OCI-LY7 (cell line): ENCODE measurements around the gene ZMIZ2. TPM values are rescaled to one million over a fixed set of nuclear protein-coding genes. Genes with fewer than 3 reads are reported as not detected.

Source experiments
- BruUV-seq: library from RNA; stranded (reverse); fragments of 400-500 nt; replicated peaks from 2 replicates; lab custom pipeline; 2021; lab: Mats Ljungman, UMichigan
- CTCF ChIA-PET: fragments of 300-600 bp; sonication (Branson Sonifier 250); formaldehyde crosslinking; loops from one replicate; lab custom pipeline; 2022; ENCODE audit warnings: antibody characterized with exemption; ENCODE audit not compliant: unreplicated experiment; lab: Charles Lee
- POLR2A ChIA-PET: fragments of 300-600 bp; sonication (Branson Sonifier 250); formaldehyde crosslinking; loops from one replicate; lab custom pipeline; 2022; ENCODE audit warnings: antibody characterized with exemption; lab: Charles Lee
- DNase-seq: peaks from one replicate; pipeline ENCODE4 v3.0.0-alpha.2; 2015; ENCODE audit warnings: low spot score
- H2AFZ ChIP-seq: fragments of 200-600 bp; sonication (generic), shearing (Covaris generic); 2 replicates; pipeline ENCODE4 v1.6.1; 2014; ENCODE audit warnings: mild to moderate bottlenecking, antibody characterized with exemption, low read length, moderate library complexity
- H3K27ac ChIP-seq: fragments of 200-600 bp; sonication (generic); 2 replicates; pipeline ENCODE4 v1.5.1; 2014; ENCODE audit warnings: mixed run types, low read depth, mild to moderate bottlenecking, moderate library complexity, low read length, inconsistent platforms; ENCODE audit not compliant: poor library complexity, severe bottlenecking
- H3K36me3 ChIP-seq: fragments of 200-600 bp; sonication (generic); 2 replicates; pipeline ENCODE4 v1.6.1; 2014; ENCODE audit warnings: mild to moderate bottlenecking, antibody characterized with exemption, low read length, moderate library complexity, mixed read lengths; ENCODE audit not compliant: insufficient read depth
- H3K4me1 ChIP-seq: fragments of 200-600 bp; sonication (generic); 2 replicates; pipeline ENCODE4 v1.5.1; 2014; ENCODE audit warnings: mild to moderate bottlenecking, low read length; ENCODE audit not compliant: insufficient read depth, poor library complexity, severe bottlenecking
- H3K4me2 ChIP-seq: fragments of 200-600 bp; sonication (generic); 2 replicates; pipeline ENCODE4 v1.6.1; 2014; ENCODE audit warnings: mild to moderate bottlenecking, low read length
- H3K4me3 ChIP-seq: fragments of 200-600 bp; sonication (generic); 2 replicates; pipeline ENCODE4 v1.5.1; 2014; ENCODE audit warnings: mild to moderate bottlenecking, low read depth, low read length; ENCODE audit not compliant: poor library complexity, severe bottlenecking
- H3K79me2 ChIP-seq: fragments of 200-600 bp; sonication (generic); 2 replicates; pipeline ENCODE4 v1.6.1; 2016; ENCODE audit warnings: low read depth, mild to moderate bottlenecking, low read length, moderate library complexity, mixed read lengths; ENCODE audit not compliant: insufficient read depth
- H3K9me2 ChIP-seq: fragments of 200-600 bp; sonication (generic); 2 replicates; pipeline ENCODE4 v1.6.1; 2016; ENCODE audit warnings: mild to moderate bottlenecking, low read length, mixed read lengths; ENCODE audit not compliant: insufficient read depth
- H3K9me3 ChIP-seq: fragments of 200-600 bp; sonication (generic); 2 replicates; pipeline ENCODE4 v1.6.1; 2014; ENCODE audit warnings: mild to moderate bottlenecking, mixed run types, low read length, mixed read lengths
- H4K20me1 ChIP-seq: fragments of 200-600 bp; sonication (generic); 2 replicates; pipeline ENCODE4 v1.6.1; 2014; ENCODE audit warnings: mild to moderate bottlenecking, antibody characterized with exemption, low read length, moderate library complexity, mixed read lengths; ENCODE audit not compliant: insufficient read depth
- EZH2phosphoT487 ChIP-seq: fragments of 200-600 bp; sonication (generic); IDR thresholded peaks from 2 replicates; pipeline ENCODE4 v1.6.1; 2018; ENCODE audit warnings: low read depth, borderline replicate concordance, mild to moderate bottlenecking, mixed run types, antibody characterized with exemption, low read length, moderate library complexity, mixed read lengths
- intact Hi-C: fragments of 100-400 bp; cut with micrococcal nuclease; formaldehyde crosslinking; loops from one replicate; pipeline ENCODE4 v1.10.0; 2022; ENCODE audit not compliant: unreplicated experiment
- total RNA-seq, 2 experiments: library from RNA; depleted of rRNA in 1 of 2; stranded (reverse); fragments of >200 nt in 1 of 2; shearing (Covaris generic) in 1 of 2; gene quantifications; 2 replicates each; pipeline ENCODE4 v1.2.3, GENCODE V29; 2014 to 2022
- TF ChIP-seq, protein P1 (sequence below): fragments of 200-600 bp; sonication (generic); conservative IDR thresholded peaks from 2 replicates; pipeline ENCODE4 v1.5.1; 2014; ENCODE audit warnings: mild to moderate bottlenecking, antibody characterized with exemption, low read length, moderate library complexity, mixed read lengths

The ZMIZ2 gene
- total RNA-seq, 2 experiments from 2014 or later = 17.2 to 79.7 TPM

DNA sequence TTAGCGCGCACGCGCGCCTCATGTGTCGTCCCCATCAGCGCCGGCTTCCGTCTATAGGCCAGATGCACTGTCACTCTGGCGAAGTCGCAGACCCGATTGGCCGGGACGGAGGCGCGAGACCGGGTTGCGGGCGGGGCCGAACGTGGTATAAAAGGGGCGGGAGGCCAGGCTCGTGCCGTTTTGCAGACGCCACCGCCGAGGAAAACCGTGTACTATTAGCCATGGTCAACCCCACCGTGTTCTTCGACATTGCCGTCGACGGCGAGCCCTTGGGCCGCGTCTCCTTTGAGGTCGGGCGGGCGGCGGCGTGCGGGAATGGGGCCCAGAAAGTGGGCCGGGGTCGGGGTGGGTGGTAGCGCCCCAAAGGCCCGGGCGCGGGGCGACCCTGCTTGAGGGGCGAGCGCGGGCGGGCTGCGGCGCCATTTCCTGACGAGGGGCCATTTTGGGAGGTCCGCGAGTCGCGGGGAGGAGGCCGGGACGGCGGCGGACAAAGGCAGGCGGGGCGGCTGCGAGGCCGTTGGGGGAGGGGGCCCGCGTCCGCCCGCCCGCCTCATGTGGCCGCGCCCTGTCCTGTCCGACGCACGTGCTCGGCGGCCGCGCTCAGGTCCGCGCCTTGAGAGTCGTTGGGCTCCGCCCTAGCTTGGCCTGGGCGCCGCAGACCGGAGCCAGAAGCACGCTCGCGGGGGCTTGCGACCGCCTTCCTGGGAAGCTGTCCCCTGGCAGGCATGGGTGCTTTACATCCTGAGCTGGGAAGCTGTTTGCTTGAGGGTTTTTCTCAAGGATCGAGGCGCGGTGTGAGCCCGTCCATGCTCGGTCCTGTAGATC is 48.1 kb downstream of the ZMIZ2 start, which contains the start of gene PPIA:
PPIA (plus strand) TSS at position 178 of the 825 bp plus-strand sequence; CDS start at position 222, 44 bp downstream.
- peak; percentile 100 for DNase-seq
- peaks cover 49% of the 10 kb centered on the region for H3K79me2 ChIP-seq
- H3K36me3 ChIP-seq = peaks cover 51% of the 10 kb centered on the region
- peak within 1 kb of the TSS; percentile 66; the same call in 1 of the 2 replicates for H2AFZ ChIP-seq
- peak within 1 kb of the TSS; percentile 99 for H3K4me3 ChIP-seq
- H3K4me1 ChIP-seq = peaks cover 24% of the 10 kb centered on the region
- H4K20me1 ChIP-seq = peaks cover 28% of the 10 kb centered on the region
- BruUV-seq = no TSS peak
- H3K4me2 ChIP-seq = peak within 1 kb of the TSS; percentile 100
- ChIA-PET POLR2A (interaction anchor here (0.6 to 1.9 kb wide), 4 partner anchors 8 to 418 kb away, joined by 3 to 7 read pairs (median 5); no protein-coding TSS in a partner anchor), CTCF (no interaction called here)
- H3K27ac ChIP-seq = peak within 1 kb of the TSS; percentile 82
- H3K9me2 ChIP-seq = no peaks in the 10 kb centered on the region
- H3K9me3 ChIP-seq = no peaks in the 10 kb centered on the region
- no peak for TF ChIP-seq EZH2phosphoT487
- TF ChIP-seq, protein P1, sequence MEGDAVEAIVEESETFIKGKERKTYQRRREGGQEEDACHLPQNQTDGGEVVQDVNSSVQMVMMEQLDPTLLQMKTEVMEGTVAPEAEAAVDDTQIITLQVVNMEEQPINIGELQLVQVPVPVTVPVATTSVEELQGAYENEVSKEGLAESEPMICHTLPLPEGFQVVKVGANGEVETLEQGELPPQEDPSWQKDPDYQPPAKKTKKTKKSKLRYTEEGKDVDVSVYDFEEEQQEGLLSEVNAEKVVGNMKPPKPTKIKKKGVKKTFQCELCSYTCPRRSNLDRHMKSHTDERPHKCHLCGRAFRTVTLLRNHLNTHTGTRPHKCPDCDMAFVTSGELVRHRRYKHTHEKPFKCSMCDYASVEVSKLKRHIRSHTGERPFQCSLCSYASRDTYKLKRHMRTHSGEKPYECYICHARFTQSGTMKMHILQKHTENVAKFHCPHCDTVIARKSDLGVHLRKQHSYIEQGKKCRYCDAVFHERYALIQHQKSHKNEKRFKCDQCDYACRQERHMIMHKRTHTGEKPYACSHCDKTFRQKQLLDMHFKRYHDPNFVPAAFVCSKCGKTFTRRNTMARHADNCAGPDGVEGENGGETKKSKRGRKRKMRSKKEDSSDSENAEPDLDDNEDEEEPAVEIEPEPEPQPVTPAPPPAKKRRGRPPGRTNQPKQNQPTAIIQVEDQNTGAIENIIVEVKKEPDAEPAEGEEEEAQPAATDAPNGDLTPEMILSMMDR = no peak
- intact Hi-C loops = loop anchor here (1.0 kb wide), 3 partner anchors 48 to 190 kb away; partner anchors contain the start of genes H2AZ2, OGDH and ZMIZ2

DNA sequence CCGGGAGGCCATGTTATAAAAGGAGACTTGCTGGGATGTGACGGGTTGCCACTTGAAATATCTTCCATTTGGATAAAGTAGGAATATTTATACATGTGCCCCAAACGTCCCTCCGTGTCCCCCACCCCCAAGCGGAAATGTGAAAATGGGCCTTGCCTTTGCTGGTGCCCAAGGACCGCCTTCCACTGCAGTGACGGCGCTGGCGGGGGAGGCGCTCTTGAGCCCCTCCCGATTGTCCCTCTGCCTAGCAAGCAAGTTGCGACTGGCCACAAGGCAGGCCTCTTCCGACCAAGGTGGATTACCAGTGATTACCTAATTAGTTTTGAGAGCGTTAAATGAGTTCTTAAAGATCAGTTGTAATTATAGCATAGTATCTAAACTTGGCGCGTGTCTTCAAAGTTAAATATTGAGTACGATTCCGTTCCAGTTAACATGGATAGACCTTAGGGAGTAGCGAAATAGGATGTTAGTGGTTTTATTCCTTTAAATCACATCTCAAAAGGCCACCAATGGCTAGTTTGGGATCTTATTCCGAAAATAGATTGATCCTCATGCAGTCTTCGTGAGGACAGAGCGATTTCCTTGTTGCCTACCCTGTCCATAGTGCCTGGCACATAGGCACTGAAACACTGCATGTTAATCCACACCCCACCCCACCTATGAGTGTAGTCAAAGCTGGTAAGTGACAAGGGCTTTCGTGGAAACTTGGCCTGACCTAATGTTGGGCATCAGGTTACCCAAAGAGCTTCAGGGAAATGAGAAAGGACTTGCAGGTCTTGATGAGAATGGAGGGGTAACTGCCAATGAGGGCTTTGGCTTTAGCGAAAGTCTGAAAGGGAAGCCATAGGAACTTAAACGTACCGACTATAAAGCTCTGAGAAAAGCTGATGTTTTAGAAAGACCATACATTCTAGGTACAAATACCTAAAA is 48.9 kb downstream of the ZMIZ2 start:
- H3K4me2 ChIP-seq = peak overlapping the region; percentile 100
- H3K4me3 ChIP-seq = peak overlapping the region; percentile 99
- ChIA-PET POLR2A (interaction anchor here (0.5 to 1.9 kb wide), 17 partner anchors 9 to 1214 kb away, joined by 3 to 8 read pairs (median 3); partner anchors contain the start of gene H2AZ2), CTCF (interaction anchor here (0.5 to 1.0 kb wide), 2 partner anchors 11 to 65 kb away, joined by 3 to 4 read pairs; no protein-coding TSS in a partner anchor)
- no peaks in the 10 kb centered on the region for H3K9me3 ChIP-seq
- intact Hi-C loops = no loop called here
- peaks cover 59% of the 10 kb centered on the region for H3K36me3 ChIP-seq
- H3K4me1 ChIP-seq = peaks cover 24% of the 10 kb centered on the region
- peaks cover 52% of the 10 kb centered on the region for H3K79me2 ChIP-seq
- H2AFZ ChIP-seq = no peak overlapping the region
- no peak for TF ChIP-seq EZH2phosphoT487
- TF ChIP-seq, protein P1 = peak; percentile 86
- DNase-seq = peak; percentile 88
- BruUV-seq = TSS peak; percentile 62
- H3K27ac ChIP-seq = peak overlapping the region; percentile 82
- H4K20me1 ChIP-seq = peaks cover 30% of the 10 kb centered on the region
- H3K9me2 ChIP-seq = no peaks in the 10 kb centered on the region
